ENCODE data around the gene PDE4D. TPM values are rescaled to one million over a fixed set of nuclear protein-coding genes. Genes with fewer than 3 reads are reported as not detected.
"Not testable (repeated sequence)": the region's sequence is repeated elsewhere in the genome, so short reads cannot be mapped to it uniquely, and the experiment has no call there.

PDE4D gene
- total RNA-seq, 1 donor from 2014 or later = 7.6 TPM

- no peak for TF ChIP-seq CTCF (IDR thresholded peaks at IDR 0.05; ENCODE audit: unreplicated experiment)
- Mint-ChIP-seq H3K27me3 (no peaks in the 10 kb centered on the region), H3K4me1 (ENCODE audit: low read depth) (no peaks in the 10 kb centered on the region), H3K27ac (no peak overlapping the region), H3K9me3 (ENCODE audit: low read depth) (no peaks in the 10 kb centered on the region), H3K4me3 (ENCODE audit: low read depth) (no peak overlapping the region), H3K36me3 (ENCODE audit: insufficient read depth) (no peaks in the 10 kb centered on the region)
- DNase-seq (ENCODE audit: low spot score, unreplicated experiment) = no peak
Measured at GRCh38 chr5:58961631-58962280, 931.8 kb downstream of the PDE4D start.

GRCh38 chr5:58958701-58959100 lies 934.8 kb downstream of the PDE4D start:
- Mint-ChIP-seq H3K4me3 (ENCODE audit: low read depth) (no peak overlapping the region), H3K27ac (no peak overlapping the region), H3K4me1 (ENCODE audit: low read depth) (no peaks in the 10 kb centered on the region), H3K36me3 (ENCODE audit: insufficient read depth) (no peaks in the 10 kb centered on the region), H3K9me3 (ENCODE audit: low read depth) (no peaks in the 10 kb centered on the region), H3K27me3 (no peaks in the 10 kb centered on the region)
- TF ChIP-seq CTCF (IDR thresholded peaks at IDR 0.05; ENCODE audit: unreplicated experiment) = no peak
- no peak for DNase-seq (ENCODE audit: low spot score, unreplicated experiment)

- H3K4me3 Mint-ChIP-seq (ENCODE audit: low read depth); H3K27ac Mint-ChIP-seq; H3K27me3 Mint-ChIP-seq; H3K4me1 Mint-ChIP-seq (ENCODE audit: low read depth); H3K36me3 Mint-ChIP-seq (ENCODE audit: insufficient read depth); DNase-seq (ENCODE audit: low spot score, unreplicated experiment); H3K9me3 Mint-ChIP-seq (ENCODE audit: low read depth): not testable (repeated sequence)
Measured at GRCh38 chr5:58953218-58953617, 940.3 kb downstream of the PDE4D start.

- DNase-seq (ENCODE audit: low spot score, unreplicated experiment) = no peak
- H3K9me3 Mint-ChIP-seq (ENCODE audit: low read depth) = no peaks in the 10 kb centered on the region
- no peak overlapping the region for H3K4me3 Mint-ChIP-seq (ENCODE audit: low read depth)
- H3K27me3 Mint-ChIP-seq = no peaks in the 10 kb centered on the region
- no peaks in the 10 kb centered on the region for H3K36me3 Mint-ChIP-seq (ENCODE audit: insufficient read depth)
- no peaks in the 10 kb centered on the region for H3K4me1 Mint-ChIP-seq (ENCODE audit: low read depth)
- H3K27ac Mint-ChIP-seq = no peak overlapping the region
- no peak for TF ChIP-seq CTCF (IDR thresholded peaks at IDR 0.05; ENCODE audit: unreplicated experiment)
Measured at GRCh38 chr5:58950224-58950623, 943.3 kb downstream of the PDE4D start.

- Mint-ChIP-seq H3K4me1 (ENCODE audit: low read depth) (peaks cover 1% of the 10 kb centered on the region), H3K36me3 (ENCODE audit: insufficient read depth) (no peaks in the 10 kb centered on the region), H3K4me3 (ENCODE audit: low read depth) (no peak overlapping the region), H3K27ac (no peak overlapping the region), H3K9me3 (ENCODE audit: low read depth) (peaks cover 3% of the 10 kb centered on the region), H3K27me3 (no peaks in the 10 kb centered on the region)
- TF ChIP-seq CTCF (IDR thresholded peaks at IDR 0.05; ENCODE audit: unreplicated experiment) = no peak
- DNase-seq (ENCODE audit: low spot score, unreplicated experiment) = no peak
Measured at GRCh38 chr5:58946230-58946629, 947.3 kb downstream of the PDE4D start.

- Mint-ChIP-seq H3K27me3 (no peaks in the 10 kb centered on the region), H3K27ac (no peak overlapping the region), H3K4me3 (ENCODE audit: low read depth) (no peak overlapping the region), H3K4me1 (ENCODE audit: low read depth) (peaks cover 1% of the 10 kb centered on the region), H3K36me3 (ENCODE audit: insufficient read depth) (no peaks in the 10 kb centered on the region), H3K9me3 (ENCODE audit: low read depth) (peaks cover 3% of the 10 kb centered on the region)
- DNase-seq (ENCODE audit: low spot score, unreplicated experiment) = no peak
- TF ChIP-seq CTCF (IDR thresholded peaks at IDR 0.05; ENCODE audit: unreplicated experiment) = no peak
Measured at GRCh38 chr5:58944221-58944620, 949.3 kb downstream of the PDE4D start.

Measured in progenitor cell of endocrine pancreas (in vitro differentiated cells).